B cell (primary cell): ENCODE data around the gene OTUD3. TPM values are rescaled to one million over a fixed set of nuclear protein-coding genes. Genes with fewer than 3 reads are reported as not detected.

Experiments used
- ATAC-seq: fragments of 200-7000 bp; cut with Tn5 transposase; one replicate; pipeline ENCODE4 v1.10.0; 2021; ENCODE audit warnings: low read depth, mild to moderate bottlenecking, moderate number of reproducible peaks, moderate library complexity
- CTCF ChIA-PET: fragments of 350-600 bp; sonication (Branson Sonifier 250); formaldehyde crosslinking; loops from one replicate; lab custom pipeline; 2021; ENCODE audit warnings: antibody characterized with exemption, inconsistent platforms; lab: Charles Lee
- POLR2A ChIA-PET: fragments of 350-600 bp; sonication (Branson Sonifier 250); formaldehyde crosslinking; loops from one replicate; lab custom pipeline; 2021; ENCODE audit warnings: antibody characterized with exemption; lab: Charles Lee
- DNase-seq: peaks from one replicate; pipeline ENCODE4 v3.0.0; 2013
- H2AFZ ChIP-seq: 2 replicates; pipeline ENCODE4 v1.6.1; 2012; ENCODE audit warnings: mild to moderate bottlenecking, low read depth, low read length; ENCODE audit not compliant: insufficient read depth, poor library complexity, severe bottlenecking
- H3K27ac ChIP-seq, 2 donors: 1 replicate in 1 of 2; 2 replicates in 1 of 2; pipeline ENCODE4 v1.5.1; 2012 to 2013; ENCODE audit warnings: low read length in 2 of 2, mild to moderate bottlenecking in 2 of 2, moderate library complexity in 1 of 2
- H3K27me3 ChIP-seq, 4 experiments: fragments of 200-600 bp in 1 of 4; sonication (generic) in 1 of 4; replicated peaks in 1 of 4; 1 replicate in 2 of 4; 2 replicates in 2 of 4; pipeline versions ENCODE4 v1.6.1 to v1.7.0; 2013 to 2016; ENCODE audit warnings: low read length in 3 of 4, mild to moderate bottlenecking in 2 of 4, mixed read lengths in 1 of 4, moderate library complexity in 1 of 4; ENCODE audit not compliant: insufficient read depth in 4 of 4, control insufficient read depth in 3 of 4; ENCODE audit errors: control extremely low read depth in 1 of 4
- H3K36me3 ChIP-seq, 2 experiments: replicated peaks in 1 of 2; 1 replicate in 1 of 2; 2 replicates in 1 of 2; pipeline versions ENCODE4 v1.6.1 to v1.7.1; 2013; ENCODE audit warnings: low read length in 1 of 2; ENCODE audit not compliant: insufficient read depth in 2 of 2, control insufficient read depth in 1 of 2; ENCODE audit errors: control extremely low read depth in 1 of 2, extremely low read depth in 1 of 2
- H3K4me1 ChIP-seq, 2 donors: fragments of 200-600 bp in 1 of 2; sonication (generic) in 1 of 2; 1 replicate in 1 of 2; 2 replicates in 1 of 2; pipeline versions ENCODE4 v1.5.1 to v1.6.1; 2013 to 2017; ENCODE audit warnings: low read length in 2 of 2; ENCODE audit not compliant: control insufficient read depth in 2 of 2, insufficient read depth in 2 of 2
- H3K4me2 ChIP-seq: replicated peaks from 2 replicates; pipeline ENCODE3; 2012; ENCODE audit warnings: mild to moderate bottlenecking, low read depth, low read length; ENCODE audit not compliant: poor library complexity, severe bottlenecking
- H3K4me3 ChIP-seq, 5 experiments: fragments of 200-600 bp in 1 of 5; sonication (generic) in 1 of 5; 1 replicate in 3 of 5; 2 replicates in 2 of 5; pipeline versions ENCODE4 v1.5.1 to v1.7.0; 2011 to 2016; ENCODE audit warnings: low read length in 4 of 5, mild to moderate bottlenecking in 4 of 5, low read depth in 2 of 5, control low read depth in 1 of 5, moderate library complexity in 1 of 5; ENCODE audit not compliant: insufficient read depth in 1 of 5; ENCODE audit errors: control extremely low read depth in 1 of 5, extremely low read depth in 1 of 5
- H3K79me2 ChIP-seq: fragments of 200-600 bp; sonication (generic); one replicate; pipeline ENCODE4 v1.6.0; 2016; ENCODE audit warnings: low read length; ENCODE audit not compliant: control insufficient read depth, insufficient read depth
- H3K9ac ChIP-seq: fragments of 200-600 bp; sonication (generic); 2 replicates; pipeline ENCODE4 v1.6.1; 2017; ENCODE audit warnings: mild to moderate bottlenecking, low read length, moderate library complexity
- H3K9me3 ChIP-seq, 3 donors: one replicate each; pipeline versions ENCODE4 v1.6.1 to v1.7.1; 2013; ENCODE audit warnings: low read length in 2 of 3; ENCODE audit not compliant: control insufficient read depth in 2 of 3, insufficient read depth in 1 of 3; ENCODE audit errors: control extremely low read depth in 1 of 3
- H4K20me1 ChIP-seq: 2 replicates; pipeline ENCODE4 v1.6.0; 2012; ENCODE audit warnings: mild to moderate bottlenecking, low read length; ENCODE audit not compliant: insufficient read depth, control insufficient read depth, poor library complexity, severe bottlenecking
- H3K27ac Mint-ChIP-seq: one replicate; pipeline ENCODE4 v1.8.0; 2021; ENCODE audit warnings: mixed read lengths
- H3K27me3 Mint-ChIP-seq: one replicate; pipeline ENCODE4 v1.8.0; 2021; ENCODE audit warnings: mixed read lengths
- H3K4me1 Mint-ChIP-seq: one replicate; pipeline ENCODE4 v1.8.0; 2021; ENCODE audit warnings: mixed read lengths
- H3K4me3 Mint-ChIP-seq: one replicate; pipeline ENCODE4 v1.8.0; 2021; ENCODE audit warnings: mixed read lengths
- H3K9me3 Mint-ChIP-seq: one replicate; pipeline ENCODE4 v1.8.0; 2022; ENCODE audit warnings: mixed read lengths; ENCODE audit not compliant: insufficient read depth
- EZH2 ChIP-seq: IDR thresholded peaks from 2 replicates; pipeline ENCODE4 v1.6.1; 2012; ENCODE audit warnings: borderline replicate concordance, low read depth, mild to moderate bottlenecking, moderate library complexity, low read length; ENCODE audit not compliant: insufficient read depth, poor library complexity, severe bottlenecking
- WGBS: methylation state at CpG from one replicate; pipeline ENCODE4 v1.1.5; 2013; ENCODE audit warnings: missing lambda C conversion rate; ENCODE audit not compliant: insufficient coverage; 5-methylcytosine and 5-hydroxymethylcytosine counted together
- intact Hi-C: fragments of 100-400 bp; cut with micrococcal nuclease; formaldehyde crosslinking; loops from one replicate; pipeline ENCODE4 v1.10.0; 2022
- polyA plus RNA-seq: library from polyadenylated mRNA; depleted of rRNA; stranded (reverse); fragments of >200 nt; gene quantifications from 2 replicates; pipeline ENCODE4 v1.2.3, GENCODE V29; 2012
- total RNA-seq, 2 donors: library from RNA; stranded (reverse); fragments of 120-200 nt in 1 of 2; gene quantifications; 1 replicate in 1 of 2; 2 replicates in 1 of 2; pipeline versions ENCODE4 v1.2.3 to v1.2.4, GENCODE V29; 2013 to 2022
- TF ChIP-seq, protein P1 (sequence below): fragments of 200-600 bp; IDR thresholded peaks from one replicate; pipeline ENCODE4 v1.8.0; 2022; ENCODE audit warnings: antibody characterized with exemption, mild to moderate bottlenecking

The OTUD3 gene
- total and polyA plus RNA-seq, 2 donors (not counting 1 experiment from before 2014, with no cell fraction given) = 4.2 to 19.6 TPM

GRCh38 chr1:19888112-19888511 lies 5.9 kb downstream of the OTUD3 start:
- H3K4me1 ChIP-seq = peaks cover 6 to 9% of the 10 kb centered on the region in 2 donors
- intact Hi-C loops = loop anchor here (10.0 kb wide), 1 partner anchor 897 kb away; the partner anchor contains the start of gene HP1BP3
- no peak overlapping the region for H3K4me2 ChIP-seq
- H2AFZ ChIP-seq = no peak overlapping the region
- Mint-ChIP-seq H3K9me3 (no peaks in the 10 kb centered on the region), H3K4me3 (no peak overlapping the region), H3K27me3 (no peaks in the 10 kb centered on the region), H3K4me1 (peaks cover 23% of the 10 kb centered on the region), H3K27ac (no peak overlapping the region)
- H3K9me3 ChIP-seq = no peaks in the 10 kb centered on the region
- POLR2A ChIA-PET = no interaction called here
- CTCF ChIA-PET = no interaction called here
- no peak overlapping the region for H3K27ac ChIP-seq
- DNase-seq = no peak
- H4K20me1 ChIP-seq = peaks cover 13% of the 10 kb centered on the region
- no peak overlapping the region for H3K4me3 ChIP-seq
- H3K27me3 ChIP-seq = no peaks in the 10 kb centered on the region
- TF ChIP-seq, protein P1, sequence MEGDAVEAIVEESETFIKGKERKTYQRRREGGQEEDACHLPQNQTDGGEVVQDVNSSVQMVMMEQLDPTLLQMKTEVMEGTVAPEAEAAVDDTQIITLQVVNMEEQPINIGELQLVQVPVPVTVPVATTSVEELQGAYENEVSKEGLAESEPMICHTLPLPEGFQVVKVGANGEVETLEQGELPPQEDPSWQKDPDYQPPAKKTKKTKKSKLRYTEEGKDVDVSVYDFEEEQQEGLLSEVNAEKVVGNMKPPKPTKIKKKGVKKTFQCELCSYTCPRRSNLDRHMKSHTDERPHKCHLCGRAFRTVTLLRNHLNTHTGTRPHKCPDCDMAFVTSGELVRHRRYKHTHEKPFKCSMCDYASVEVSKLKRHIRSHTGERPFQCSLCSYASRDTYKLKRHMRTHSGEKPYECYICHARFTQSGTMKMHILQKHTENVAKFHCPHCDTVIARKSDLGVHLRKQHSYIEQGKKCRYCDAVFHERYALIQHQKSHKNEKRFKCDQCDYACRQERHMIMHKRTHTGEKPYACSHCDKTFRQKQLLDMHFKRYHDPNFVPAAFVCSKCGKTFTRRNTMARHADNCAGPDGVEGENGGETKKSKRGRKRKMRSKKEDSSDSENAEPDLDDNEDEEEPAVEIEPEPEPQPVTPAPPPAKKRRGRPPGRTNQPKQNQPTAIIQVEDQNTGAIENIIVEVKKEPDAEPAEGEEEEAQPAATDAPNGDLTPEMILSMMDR = no peak
- no peak for TF ChIP-seq EZH2
- ATAC-seq = no peak
- no peak overlapping the region for H3K9ac ChIP-seq
- H3K36me3 ChIP-seq = peaks cover 6 to 25% of the 10 kb centered on the region in 2 experiments
- WGBS = 100% methylated on average over 1 of the region's 1 CpG
- peaks cover 52% of the 10 kb centered on the region for H3K79me2 ChIP-seq

DNA sequence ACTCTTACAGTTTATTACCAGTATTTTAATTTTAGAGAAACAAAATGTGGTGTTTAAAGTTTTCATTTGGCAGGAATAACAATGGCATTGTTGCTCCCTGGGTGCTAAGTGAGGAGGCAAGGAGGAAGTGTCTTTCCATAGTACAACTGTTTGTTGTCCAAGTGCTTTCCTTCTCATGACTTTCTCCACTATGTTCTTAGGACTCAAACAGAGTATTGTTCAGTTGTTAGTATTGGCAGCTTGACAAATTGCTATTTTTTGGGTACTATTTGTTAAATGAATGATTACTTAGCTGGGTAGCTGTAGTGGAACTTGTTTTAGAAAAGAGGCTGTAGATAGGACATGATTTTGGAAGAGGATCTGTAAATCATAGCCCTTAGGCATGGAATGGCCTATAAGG lies 7.5 kb downstream of the OTUD3 start:
- H3K9me3 ChIP-seq = no peaks in the 10 kb centered on the region
- H3K27me3 ChIP-seq = no peaks in the 10 kb centered on the region
- no peak overlapping the region for H2AFZ ChIP-seq
- CTCF ChIA-PET = no interaction called here
- peaks cover 36% of the 10 kb centered on the region for H3K79me2 ChIP-seq
- no peaks in the 10 kb centered on the region for H3K27me3 Mint-ChIP-seq
- POLR2A ChIA-PET = no interaction called here
- H3K27ac Mint-ChIP-seq = no peak overlapping the region
- H4K20me1 ChIP-seq = no peaks in the 10 kb centered on the region
- no peak overlapping the region for H3K27ac ChIP-seq
- no peaks in the 10 kb centered on the region for H3K4me1 ChIP-seq
- H3K36me3 ChIP-seq = peaks cover 6 to 39% of the 10 kb centered on the region in 2 experiments
- no peak for TF ChIP-seq EZH2
- TF ChIP-seq, protein P1 = no peak
- no peaks in the 10 kb centered on the region for H3K9me3 Mint-ChIP-seq
- DNase-seq = no peak
- H3K4me3 ChIP-seq = no peak overlapping the region
- no peak overlapping the region for H3K4me2 ChIP-seq
- ATAC-seq = no peak
- no peak overlapping the region for H3K4me3 Mint-ChIP-seq
- intact Hi-C loops = loop anchor here (10.0 kb wide), 1 partner anchor 895 kb away; the partner anchor contains the start of gene HP1BP3
- H3K4me1 Mint-ChIP-seq = peaks cover 9% of the 10 kb centered on the region
- H3K9ac ChIP-seq = no peak overlapping the region
